Activated T-cell treated with anti-CD3 and anti-CD28 coated beads, Interleukin-2, amount 50 U/mL, for 1 hour (primary cell): ENCODE measurements around the gene RBM20.

Source experiments
- DNase-seq: peaks from one replicate; pipeline ENCODE4 v3.0.0-alpha.2; 2020

RBM20 gene

GRCh38 chr10:110881905-110882304 lies 237.8 kb downstream of the RBM20 start:
- no peak for DNase-seq

- DNase-seq, result no peak
Measured at GRCh38 chr10:110883924-110884323, 239.8 kb downstream of the RBM20 start.

- no peak for DNase-seq
Measured at GRCh38 chr10:110885932-110886674, 242.0 kb downstream of the RBM20 start.

GRCh38 chr10:110887560-110887959 lies 243.4 kb downstream of the RBM20 start:
- no peak for DNase-seq
